Gastroesophageal sphincter (tissue), 3 donors: ENCODE data around the gene SMIM27.

Source experiments
- EP300 ChIP-seq: sonication (generic); formaldehyde crosslinking; IDR thresholded peaks from one replicate; pipeline ENCODE4 v1.6.1; 2017; ENCODE audit warnings: antibody characterized with exemption, mild to moderate bottlenecking
- POLR2A ChIP-seq, 2 donors: fragments of 450-650 bp; IDR thresholded peaks; one replicate each; pipeline ENCODE4 v1.6.1; 2017; ENCODE audit warnings: antibody characterized with exemption in 2 of 2, mild to moderate bottlenecking in 2 of 2, moderate library complexity in 1 of 2
- POLR2AphosphoS5 ChIP-seq: sonication (generic); formaldehyde crosslinking; IDR thresholded peaks from one replicate; pipeline ENCODE4 v1.6.1; 2017; ENCODE audit warnings: antibody characterized with exemption
- TF ChIP-seq, protein P1 (sequence below), 4 experiments: fragments of 200-600 bp in 2 of 4; fragments of 450-650 bp in 2 of 4; sonication (generic) in 1 of 4; IDR thresholded peaks; one replicate each; pipeline ENCODE4 v1.5.1; 2017 to 2019; ENCODE audit warnings: antibody characterized with exemption in 4 of 4, mild to moderate bottlenecking in 2 of 4, moderate library complexity in 2 of 4

DNA sequence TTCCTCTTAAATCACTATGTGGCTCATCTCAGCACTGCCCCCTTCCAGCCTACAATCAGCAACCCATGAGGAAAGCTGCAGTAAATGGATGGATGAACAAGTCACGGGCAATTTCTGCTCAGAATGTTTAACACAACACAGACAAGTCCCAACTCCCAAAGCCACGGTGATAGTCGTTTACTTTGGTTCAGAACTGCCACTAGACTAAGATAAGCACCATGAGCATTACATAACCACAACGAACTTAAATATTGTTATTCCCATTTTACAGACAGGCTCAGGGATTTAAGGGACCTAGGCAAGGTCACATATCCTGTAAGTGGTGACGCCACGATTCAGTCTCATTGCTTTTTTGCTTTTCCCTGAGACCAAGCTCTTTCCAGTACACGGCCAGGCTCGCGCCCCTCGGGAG is 2.0 kb upstream of the SMIM27 start:
- TF ChIP-seq, protein P1, sequence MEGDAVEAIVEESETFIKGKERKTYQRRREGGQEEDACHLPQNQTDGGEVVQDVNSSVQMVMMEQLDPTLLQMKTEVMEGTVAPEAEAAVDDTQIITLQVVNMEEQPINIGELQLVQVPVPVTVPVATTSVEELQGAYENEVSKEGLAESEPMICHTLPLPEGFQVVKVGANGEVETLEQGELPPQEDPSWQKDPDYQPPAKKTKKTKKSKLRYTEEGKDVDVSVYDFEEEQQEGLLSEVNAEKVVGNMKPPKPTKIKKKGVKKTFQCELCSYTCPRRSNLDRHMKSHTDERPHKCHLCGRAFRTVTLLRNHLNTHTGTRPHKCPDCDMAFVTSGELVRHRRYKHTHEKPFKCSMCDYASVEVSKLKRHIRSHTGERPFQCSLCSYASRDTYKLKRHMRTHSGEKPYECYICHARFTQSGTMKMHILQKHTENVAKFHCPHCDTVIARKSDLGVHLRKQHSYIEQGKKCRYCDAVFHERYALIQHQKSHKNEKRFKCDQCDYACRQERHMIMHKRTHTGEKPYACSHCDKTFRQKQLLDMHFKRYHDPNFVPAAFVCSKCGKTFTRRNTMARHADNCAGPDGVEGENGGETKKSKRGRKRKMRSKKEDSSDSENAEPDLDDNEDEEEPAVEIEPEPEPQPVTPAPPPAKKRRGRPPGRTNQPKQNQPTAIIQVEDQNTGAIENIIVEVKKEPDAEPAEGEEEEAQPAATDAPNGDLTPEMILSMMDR (IDR thresholded peaks at IDR 0.05): no peak
- no peak for TF ChIP-seq POLR2A (IDR thresholded peaks at IDR 0.05)
- TF ChIP-seq EP300: no peak
- TF ChIP-seq POLR2AphosphoS5: no peak
